Astrocyte of the spinal cord (primary cell): ENCODE results near the gene ST6GAL1.

ENCODE experiments used
- DNase-seq: peaks from one replicate; pipeline ENCODE4 v3.0.0; 2011; ENCODE audit warnings: low read depth, low spot score
- H3K4me3 ChIP-seq: 2 replicates; pipeline ENCODE4 v1.5.1; 2011; ENCODE audit warnings: low read depth, mild to moderate bottlenecking, low read length, moderate library complexity
- in situ Hi-C: cut with HindIII; loops from 2 replicates; pipeline ENCODE4 v1.10.0; 2017; ENCODE audit warnings: low sequenced_read_pairs
- TF ChIP-seq, protein P1 (sequence below): IDR thresholded peaks from 2 replicates; pipeline ENCODE4 v1.5.1; 2012; ENCODE audit warnings: low read depth, mild to moderate bottlenecking, low read length, inconsistent platforms

Gene ST6GAL1

DNA sequence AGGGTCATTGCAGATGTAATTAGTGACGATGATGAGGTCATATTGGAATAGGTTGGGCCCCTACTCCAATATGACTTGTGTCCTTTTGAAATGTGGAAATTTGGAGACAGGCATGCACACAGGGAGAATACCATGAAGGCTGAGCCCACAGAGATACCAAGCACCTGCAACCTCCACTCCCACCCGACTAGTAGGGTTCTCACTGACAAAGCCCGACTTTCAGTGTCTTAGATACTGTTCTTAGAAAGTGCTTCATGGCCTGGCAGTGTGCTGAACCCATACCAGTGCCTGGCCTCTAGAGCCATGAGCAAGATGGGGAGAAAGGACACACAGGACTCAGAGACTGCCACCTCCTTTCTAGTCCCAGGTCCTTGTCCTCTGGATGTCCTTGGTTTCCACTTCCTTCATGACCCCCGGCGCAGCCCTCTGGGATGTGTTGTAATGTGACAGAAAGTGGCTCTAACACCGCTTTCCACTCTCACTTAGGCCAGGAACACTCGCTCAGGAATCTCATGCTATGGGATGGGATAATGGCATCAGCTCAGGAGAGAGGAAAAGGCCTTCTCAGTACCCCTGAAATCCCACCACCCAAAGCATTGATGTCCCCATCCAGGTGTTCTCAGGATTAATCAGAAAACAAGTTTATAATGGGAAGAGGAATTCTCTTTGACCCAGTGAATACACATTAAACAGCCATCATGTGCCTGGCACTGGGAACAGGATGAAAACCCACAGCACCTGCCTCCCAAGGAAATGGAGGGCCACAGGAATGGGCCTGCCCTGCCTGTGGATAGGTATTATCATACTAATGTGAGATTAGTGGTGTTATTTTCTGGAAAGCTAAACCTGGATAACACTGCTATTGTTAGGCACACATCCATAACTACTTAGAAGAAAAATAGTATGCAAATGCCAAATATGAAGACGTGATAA is 149.0 kb downstream of the ST6GAL1 start:
- in situ Hi-C loops: no loop called here
- no peak for DNase-seq
- H3K4me3 ChIP-seq: no peak overlapping the region
- TF ChIP-seq, protein P1, sequence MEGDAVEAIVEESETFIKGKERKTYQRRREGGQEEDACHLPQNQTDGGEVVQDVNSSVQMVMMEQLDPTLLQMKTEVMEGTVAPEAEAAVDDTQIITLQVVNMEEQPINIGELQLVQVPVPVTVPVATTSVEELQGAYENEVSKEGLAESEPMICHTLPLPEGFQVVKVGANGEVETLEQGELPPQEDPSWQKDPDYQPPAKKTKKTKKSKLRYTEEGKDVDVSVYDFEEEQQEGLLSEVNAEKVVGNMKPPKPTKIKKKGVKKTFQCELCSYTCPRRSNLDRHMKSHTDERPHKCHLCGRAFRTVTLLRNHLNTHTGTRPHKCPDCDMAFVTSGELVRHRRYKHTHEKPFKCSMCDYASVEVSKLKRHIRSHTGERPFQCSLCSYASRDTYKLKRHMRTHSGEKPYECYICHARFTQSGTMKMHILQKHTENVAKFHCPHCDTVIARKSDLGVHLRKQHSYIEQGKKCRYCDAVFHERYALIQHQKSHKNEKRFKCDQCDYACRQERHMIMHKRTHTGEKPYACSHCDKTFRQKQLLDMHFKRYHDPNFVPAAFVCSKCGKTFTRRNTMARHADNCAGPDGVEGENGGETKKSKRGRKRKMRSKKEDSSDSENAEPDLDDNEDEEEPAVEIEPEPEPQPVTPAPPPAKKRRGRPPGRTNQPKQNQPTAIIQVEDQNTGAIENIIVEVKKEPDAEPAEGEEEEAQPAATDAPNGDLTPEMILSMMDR: no peak

DNA sequence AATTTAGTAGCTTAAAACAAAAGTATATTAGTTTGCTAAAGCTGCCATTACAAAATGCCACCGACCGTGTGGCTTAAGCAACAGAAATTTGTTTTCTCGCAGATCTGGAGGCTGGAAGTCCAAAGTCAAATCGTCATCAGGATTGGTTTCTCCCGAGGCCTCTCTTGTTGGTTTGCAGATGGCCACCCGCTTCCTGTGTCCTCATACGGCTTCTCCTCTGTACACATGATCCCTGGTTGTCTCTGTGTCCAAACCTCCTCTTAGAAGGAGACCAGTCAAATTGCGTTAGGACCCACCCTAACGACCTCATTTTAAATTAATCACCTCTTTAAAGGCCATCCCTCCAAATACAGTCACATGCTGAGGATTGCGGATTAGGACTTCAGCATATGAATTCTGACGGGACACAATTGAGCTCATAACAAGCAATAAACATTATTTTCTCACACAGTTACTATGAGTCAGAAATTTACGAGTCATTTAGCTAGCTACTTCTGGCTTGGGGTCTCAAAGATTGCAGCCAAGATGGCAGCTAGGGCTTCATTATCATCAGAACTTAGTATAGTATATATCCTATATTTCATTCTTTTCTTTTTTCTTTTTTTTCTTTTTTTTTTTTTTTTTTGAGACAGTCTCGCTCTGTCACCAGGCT is 150.6 kb downstream of the ST6GAL1 start:
- H3K4me3 ChIP-seq: no peak overlapping the region
- TF ChIP-seq, protein P1: no peak
- no peak for DNase-seq
- in situ Hi-C loops: no loop called here

DNA sequence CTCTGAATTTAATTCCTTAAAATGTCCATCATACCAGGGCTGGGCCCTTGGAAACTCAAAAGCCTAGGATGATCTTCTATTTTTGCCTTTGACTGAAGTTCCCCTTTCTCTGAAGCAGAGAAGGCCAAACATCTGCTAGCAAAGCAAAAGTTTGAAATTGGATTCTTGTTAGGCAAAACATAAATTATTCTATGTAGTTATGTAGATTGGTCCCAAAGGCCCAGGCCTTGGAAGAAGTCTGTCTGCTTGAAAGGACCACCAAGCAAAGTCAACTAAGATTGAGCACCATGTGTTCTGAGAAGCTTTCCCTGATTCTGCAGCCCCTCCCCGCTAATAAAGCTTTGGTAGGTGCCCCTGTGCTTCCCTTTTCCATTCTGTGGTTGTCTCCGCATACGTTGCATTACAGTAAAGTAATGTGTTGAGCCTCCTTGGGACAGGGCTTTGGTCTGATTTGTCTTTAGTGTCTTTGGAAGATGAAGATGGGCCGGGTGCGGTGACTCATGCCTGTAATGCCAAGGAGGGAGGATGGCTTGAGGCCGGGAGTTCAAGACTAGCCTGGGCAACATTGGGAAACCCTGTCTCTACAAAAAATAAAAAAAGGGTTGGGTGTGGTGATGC is 152.5 kb downstream of the ST6GAL1 start:
- H3K4me3 ChIP-seq: no peak overlapping the region
- TF ChIP-seq, protein P1: no peak
- no peak for DNase-seq
- in situ Hi-C loops: no loop called here

GRCh38 chr3:187084126-187084525 is 153.8 kb downstream of the ST6GAL1 start:
- H3K4me3 ChIP-seq: no peak overlapping the region
- TF ChIP-seq, protein P1: no peak

DNA sequence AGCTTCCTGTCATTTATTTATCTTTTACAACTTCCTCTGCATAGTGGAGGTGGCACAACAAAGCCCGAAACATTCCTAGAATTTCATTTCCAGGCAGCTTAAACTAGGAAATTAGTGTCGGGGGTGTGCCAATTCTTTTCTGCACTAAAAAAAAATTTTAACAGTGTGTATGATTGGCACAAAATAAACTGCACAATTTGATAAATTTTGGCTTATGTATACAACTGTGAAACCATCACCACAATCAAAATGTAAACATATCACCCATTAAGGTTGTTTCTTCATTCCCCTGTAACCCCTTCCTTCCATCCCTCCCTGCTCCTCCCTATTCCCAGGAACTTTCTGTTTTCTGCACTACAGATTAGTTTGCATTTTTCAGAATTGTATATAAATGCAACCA is 154.3 kb downstream of the ST6GAL1 start:
- DNase-seq: no peak
- H3K4me3 ChIP-seq: no peak overlapping the region
- in situ Hi-C loops: no loop called here
- TF ChIP-seq, protein P1: no peak

More at GRCh38 chr3:187084126-187084525, 153.8 kb downstream of the ST6GAL1 start:
- in situ Hi-C loops: no loop called here
- no peak for DNase-seq

DNA sequence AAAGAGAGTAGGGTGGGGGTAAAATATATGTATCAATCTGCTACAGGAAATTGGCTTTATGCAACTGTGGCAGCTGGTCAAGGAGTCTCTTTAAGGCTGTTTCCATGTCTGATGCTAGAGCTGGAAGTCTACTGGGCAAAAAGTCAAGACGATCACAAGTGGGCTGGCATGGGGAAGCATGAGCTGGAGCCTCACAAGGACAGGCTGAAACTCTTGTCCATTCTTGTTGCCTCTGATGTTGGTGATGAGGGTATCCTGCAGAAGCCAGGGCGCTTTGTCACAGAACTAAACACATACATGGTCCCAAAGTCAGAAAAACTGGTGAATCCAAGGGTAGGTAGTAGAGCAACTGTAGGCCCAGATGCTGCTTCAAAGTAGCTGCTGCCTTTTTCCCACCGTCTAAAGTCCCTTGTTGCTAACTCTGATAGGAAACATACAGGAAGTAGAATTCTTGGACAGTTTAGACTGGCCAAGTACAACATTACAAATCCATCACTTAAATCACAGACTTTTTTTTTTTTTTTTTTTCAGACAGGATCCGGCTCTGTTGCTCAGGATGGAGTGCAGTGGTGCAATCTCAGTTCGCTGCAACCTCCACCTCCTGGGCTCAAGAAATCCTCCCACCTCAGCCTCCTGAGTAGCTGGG is 154.8 kb downstream of the ST6GAL1 start:
- TF ChIP-seq, protein P1: no peak
- DNase-seq: no peak
- no peak overlapping the region for H3K4me3 ChIP-seq
- in situ Hi-C loops: no loop called here
